ENCODE measurements around the gene FGF19. TPM values are rescaled to one million over a fixed set of nuclear protein-coding genes. Genes with fewer than 3 reads are reported as not detected.

The FGF19 gene
- total RNA-seq, 1 donor from 2014 or later, result not detected

DNA sequence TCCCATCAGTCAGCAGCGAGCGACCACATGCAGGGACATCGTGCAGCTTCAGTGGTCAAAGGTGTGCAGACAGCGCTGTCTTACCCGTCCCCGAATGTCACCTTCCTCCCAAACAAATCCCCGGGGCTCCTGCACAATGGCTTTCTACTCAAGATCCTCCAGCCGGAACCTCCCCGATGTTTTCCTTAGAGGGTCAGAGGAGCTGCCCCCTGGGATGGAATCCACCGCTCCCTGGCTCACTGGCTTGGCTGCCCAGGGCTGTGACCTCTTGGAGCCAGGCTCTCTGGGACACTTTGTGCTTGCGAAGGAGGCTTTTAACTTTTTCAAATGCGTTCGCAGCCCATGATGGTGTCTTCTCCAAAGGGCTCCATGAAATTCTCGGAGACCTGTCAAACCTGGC, 17.3 kb upstream of the FGF19 start:
- H3K27me3 Mint-ChIP-seq (ENCODE audit: unreplicated experiment), result peaks cover 14% of the 10 kb centered on the region
- no peak overlapping the region for H3K27ac Mint-ChIP-seq (ENCODE audit: unreplicated experiment)
- TF ChIP-seq, protein P1, sequence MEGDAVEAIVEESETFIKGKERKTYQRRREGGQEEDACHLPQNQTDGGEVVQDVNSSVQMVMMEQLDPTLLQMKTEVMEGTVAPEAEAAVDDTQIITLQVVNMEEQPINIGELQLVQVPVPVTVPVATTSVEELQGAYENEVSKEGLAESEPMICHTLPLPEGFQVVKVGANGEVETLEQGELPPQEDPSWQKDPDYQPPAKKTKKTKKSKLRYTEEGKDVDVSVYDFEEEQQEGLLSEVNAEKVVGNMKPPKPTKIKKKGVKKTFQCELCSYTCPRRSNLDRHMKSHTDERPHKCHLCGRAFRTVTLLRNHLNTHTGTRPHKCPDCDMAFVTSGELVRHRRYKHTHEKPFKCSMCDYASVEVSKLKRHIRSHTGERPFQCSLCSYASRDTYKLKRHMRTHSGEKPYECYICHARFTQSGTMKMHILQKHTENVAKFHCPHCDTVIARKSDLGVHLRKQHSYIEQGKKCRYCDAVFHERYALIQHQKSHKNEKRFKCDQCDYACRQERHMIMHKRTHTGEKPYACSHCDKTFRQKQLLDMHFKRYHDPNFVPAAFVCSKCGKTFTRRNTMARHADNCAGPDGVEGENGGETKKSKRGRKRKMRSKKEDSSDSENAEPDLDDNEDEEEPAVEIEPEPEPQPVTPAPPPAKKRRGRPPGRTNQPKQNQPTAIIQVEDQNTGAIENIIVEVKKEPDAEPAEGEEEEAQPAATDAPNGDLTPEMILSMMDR (IDR thresholded peaks at IDR 0.05), result no peak

GRCh38 chr11:69718912-69719311, 15.1 kb upstream of the FGF19 start:
- TF ChIP-seq, protein P1 (IDR thresholded peaks at IDR 0.05), result no peak
- Mint-ChIP-seq H3K9me3 (ENCODE audit: unreplicated experiment) (no peaks in the 10 kb centered on the region), H3K27ac (ENCODE audit: unreplicated experiment) (no peak overlapping the region), H3K27me3 (ENCODE audit: unreplicated experiment) (peaks cover 14% of the 10 kb centered on the region), H3K4me3 (ENCODE audit: unreplicated experiment) (no peak overlapping the region), H3K4me1 (ENCODE audit: unreplicated experiment) (peaks cover 20% of the 10 kb centered on the region), H3K36me3 (ENCODE audit: unreplicated experiment) (no peaks in the 10 kb centered on the region)
- no peak for DNase-seq (ENCODE audit: extremely low spot score, unreplicated experiment)

More for the DNA sequence above, 17.3 kb upstream of the FGF19 start:
- Mint-ChIP-seq H3K4me3 (ENCODE audit: unreplicated experiment) (no peak overlapping the region), H3K36me3 (ENCODE audit: unreplicated experiment) (no peaks in the 10 kb centered on the region), H3K9me3 (ENCODE audit: unreplicated experiment) (no peaks in the 10 kb centered on the region), H3K4me1 (ENCODE audit: unreplicated experiment) (peaks cover 22% of the 10 kb centered on the region)
- no peak for DNase-seq (ENCODE audit: extremely low spot score, unreplicated experiment)

DNA sequence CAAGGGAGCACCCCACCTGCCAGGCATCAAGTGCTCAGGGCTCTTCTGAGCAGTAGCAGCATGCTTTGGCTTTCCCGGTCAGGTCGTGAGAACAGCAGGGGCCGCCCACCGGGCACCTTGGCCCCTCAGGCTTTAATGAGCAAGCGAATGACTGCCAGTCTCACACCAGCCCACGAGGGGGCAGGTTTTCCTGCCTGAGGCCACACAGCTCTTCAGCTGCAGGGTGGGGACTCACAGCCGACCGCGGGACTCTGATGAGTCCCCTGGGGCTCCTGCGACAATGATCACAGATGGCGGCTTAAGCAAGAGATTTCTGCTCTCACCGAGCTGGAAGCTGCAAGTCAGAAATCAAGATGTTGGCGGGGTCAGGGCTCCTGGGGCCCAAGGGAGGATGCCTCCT, 14.3 kb upstream of the FGF19 start:
- no peaks in the 10 kb centered on the region for H3K36me3 Mint-ChIP-seq (ENCODE audit: unreplicated experiment)
- no peak overlapping the region for H3K4me3 Mint-ChIP-seq (ENCODE audit: unreplicated experiment)
- H3K4me1 Mint-ChIP-seq (ENCODE audit: unreplicated experiment), result peaks cover 20% of the 10 kb centered on the region
- TF ChIP-seq, protein P1 (IDR thresholded peaks at IDR 0.05), result peak; percentile 72
- H3K27ac Mint-ChIP-seq (ENCODE audit: unreplicated experiment), result no peak overlapping the region
- DNase-seq (ENCODE audit: extremely low spot score, unreplicated experiment), result no peak
- H3K9me3 Mint-ChIP-seq (ENCODE audit: unreplicated experiment), result no peaks in the 10 kb centered on the region
- H3K27me3 Mint-ChIP-seq (ENCODE audit: unreplicated experiment), result peaks cover 16% of the 10 kb centered on the region

- Mint-ChIP-seq H3K36me3 (ENCODE audit: unreplicated experiment) (no peaks in the 10 kb centered on the region), H3K4me3 (ENCODE audit: unreplicated experiment) (no peak overlapping the region), H3K4me1 (ENCODE audit: unreplicated experiment) (peaks cover 20% of the 10 kb centered on the region), H3K27me3 (ENCODE audit: unreplicated experiment) (peaks cover 13% of the 10 kb centered on the region), H3K27ac (ENCODE audit: unreplicated experiment) (no peak overlapping the region), H3K9me3 (ENCODE audit: unreplicated experiment) (no peaks in the 10 kb centered on the region)
- DNase-seq (ENCODE audit: extremely low spot score, unreplicated experiment), result no peak
- TF ChIP-seq, protein P1 (IDR thresholded peaks at IDR 0.05), result no peak
These were observed 13.3 kb upstream of the FGF19 start for GRCh38 chr11:69716891-69717747.

DNA sequence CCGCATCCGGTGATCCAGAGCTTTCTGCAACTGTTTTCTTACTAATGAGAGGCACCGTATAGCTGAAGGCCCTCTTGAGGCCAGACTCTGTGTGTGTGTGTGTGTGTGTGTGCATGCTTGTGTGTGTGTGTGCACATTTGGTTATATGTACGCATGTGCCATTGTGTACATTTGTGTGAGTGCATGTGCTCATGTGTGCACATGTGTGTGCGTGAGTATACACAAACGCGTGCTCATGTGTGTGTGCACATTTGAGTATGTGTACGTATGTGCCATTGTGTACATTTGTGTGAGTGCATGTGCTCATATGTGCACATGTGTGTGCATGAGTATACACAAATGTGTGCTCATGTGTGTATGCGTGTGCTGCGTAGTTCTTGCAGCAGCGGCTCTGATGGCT, 12.3 kb upstream of the FGF19 start:
- Mint-ChIP-seq H3K9me3 (ENCODE audit: unreplicated experiment) (no peaks in the 10 kb centered on the region), H3K36me3 (ENCODE audit: unreplicated experiment) (no peaks in the 10 kb centered on the region), H3K27me3 (ENCODE audit: unreplicated experiment) (peaks cover 13% of the 10 kb centered on the region), H3K4me1 (ENCODE audit: unreplicated experiment) (peaks cover 22% of the 10 kb centered on the region), H3K4me3 (ENCODE audit: unreplicated experiment) (no peak overlapping the region), H3K27ac (ENCODE audit: unreplicated experiment) (no peak overlapping the region)
- TF ChIP-seq, protein P1 (IDR thresholded peaks at IDR 0.05), result no peak
- DNase-seq (ENCODE audit: extremely low spot score, unreplicated experiment), result no peak

Data from osteocyte (in vitro differentiated cells).